Measurements from ENCODE around the gene NABP2.

DNA sequence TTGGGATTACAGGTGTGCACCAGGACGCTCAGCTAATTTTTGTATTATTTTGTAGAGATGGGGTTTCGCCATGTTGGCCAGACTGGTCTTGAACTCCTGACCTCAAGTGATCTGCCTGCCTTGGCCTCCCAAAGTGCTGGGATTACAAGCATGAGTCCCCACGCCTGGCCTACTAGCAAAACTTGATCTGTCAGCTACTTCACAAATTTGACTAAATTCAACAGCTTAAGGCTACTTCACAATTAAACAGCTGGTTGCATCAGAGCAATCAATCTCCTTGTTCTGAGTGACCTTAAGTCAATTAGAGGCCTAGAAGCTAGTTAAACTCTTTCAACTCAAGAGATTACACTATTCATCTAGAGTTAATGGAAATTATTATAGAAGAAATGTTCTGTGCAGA, 54.8 kb downstream of the NABP2 start:
- TF ChIP-seq, protein P1, sequence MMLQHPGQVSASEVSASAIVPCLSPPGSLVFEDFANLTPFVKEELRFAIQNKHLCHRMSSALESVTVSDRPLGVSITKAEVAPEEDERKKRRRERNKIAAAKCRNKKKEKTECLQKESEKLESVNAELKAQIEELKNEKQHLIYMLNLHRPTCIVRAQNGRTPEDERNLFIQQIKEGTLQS (CRISPR knock-in tag; conservative IDR thresholded peaks at IDR 0.05) = no peak
- TF ChIP-seq, protein P2, sequence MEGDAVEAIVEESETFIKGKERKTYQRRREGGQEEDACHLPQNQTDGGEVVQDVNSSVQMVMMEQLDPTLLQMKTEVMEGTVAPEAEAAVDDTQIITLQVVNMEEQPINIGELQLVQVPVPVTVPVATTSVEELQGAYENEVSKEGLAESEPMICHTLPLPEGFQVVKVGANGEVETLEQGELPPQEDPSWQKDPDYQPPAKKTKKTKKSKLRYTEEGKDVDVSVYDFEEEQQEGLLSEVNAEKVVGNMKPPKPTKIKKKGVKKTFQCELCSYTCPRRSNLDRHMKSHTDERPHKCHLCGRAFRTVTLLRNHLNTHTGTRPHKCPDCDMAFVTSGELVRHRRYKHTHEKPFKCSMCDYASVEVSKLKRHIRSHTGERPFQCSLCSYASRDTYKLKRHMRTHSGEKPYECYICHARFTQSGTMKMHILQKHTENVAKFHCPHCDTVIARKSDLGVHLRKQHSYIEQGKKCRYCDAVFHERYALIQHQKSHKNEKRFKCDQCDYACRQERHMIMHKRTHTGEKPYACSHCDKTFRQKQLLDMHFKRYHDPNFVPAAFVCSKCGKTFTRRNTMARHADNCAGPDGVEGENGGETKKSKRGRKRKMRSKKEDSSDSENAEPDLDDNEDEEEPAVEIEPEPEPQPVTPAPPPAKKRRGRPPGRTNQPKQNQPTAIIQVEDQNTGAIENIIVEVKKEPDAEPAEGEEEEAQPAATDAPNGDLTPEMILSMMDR (IDR thresholded peaks at IDR 0.05) = no peak
- TF ChIP-seq, protein P3, sequence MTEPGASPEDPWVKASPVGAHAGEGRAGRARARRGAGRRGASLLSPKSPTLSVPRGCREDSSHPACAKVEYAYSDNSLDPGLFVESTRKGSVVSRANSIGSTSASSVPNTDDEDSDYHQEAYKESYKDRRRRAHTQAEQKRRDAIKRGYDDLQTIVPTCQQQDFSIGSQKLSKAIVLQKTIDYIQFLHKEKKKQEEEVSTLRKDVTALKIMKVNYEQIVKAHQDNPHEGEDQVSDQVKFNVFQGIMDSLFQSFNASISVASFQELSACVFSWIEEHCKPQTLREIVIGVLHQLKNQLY (CRISPR knock-in tag; IDR thresholded peaks at IDR 0.05) = no peak
- TF ChIP-seq NFYB (CRISPR knock-in tag; conservative IDR thresholded peaks at IDR 0.05; ENCODE audit: low read depth) (no peak), TP53 (CRISPR knock-in tag; IDR thresholded peaks at IDR 0.05) (no peak)
- TF ChIP-seq, protein P4, sequence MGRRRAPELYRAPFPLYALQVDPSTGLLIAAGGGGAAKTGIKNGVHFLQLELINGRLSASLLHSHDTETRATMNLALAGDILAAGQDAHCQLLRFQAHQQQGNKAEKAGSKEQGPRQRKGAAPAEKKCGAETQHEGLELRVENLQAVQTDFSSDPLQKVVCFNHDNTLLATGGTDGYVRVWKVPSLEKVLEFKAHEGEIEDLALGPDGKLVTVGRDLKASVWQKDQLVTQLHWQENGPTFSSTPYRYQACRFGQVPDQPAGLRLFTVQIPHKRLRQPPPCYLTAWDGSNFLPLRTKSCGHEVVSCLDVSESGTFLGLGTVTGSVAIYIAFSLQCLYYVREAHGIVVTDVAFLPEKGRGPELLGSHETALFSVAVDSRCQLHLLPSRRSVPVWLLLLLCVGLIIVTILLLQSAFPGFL (CRISPR knock-in tag; IDR thresholded peaks at IDR 0.05; ENCODE audit: borderline replicate concordance) = no peak
- TF ChIP-seq, protein P5, sequence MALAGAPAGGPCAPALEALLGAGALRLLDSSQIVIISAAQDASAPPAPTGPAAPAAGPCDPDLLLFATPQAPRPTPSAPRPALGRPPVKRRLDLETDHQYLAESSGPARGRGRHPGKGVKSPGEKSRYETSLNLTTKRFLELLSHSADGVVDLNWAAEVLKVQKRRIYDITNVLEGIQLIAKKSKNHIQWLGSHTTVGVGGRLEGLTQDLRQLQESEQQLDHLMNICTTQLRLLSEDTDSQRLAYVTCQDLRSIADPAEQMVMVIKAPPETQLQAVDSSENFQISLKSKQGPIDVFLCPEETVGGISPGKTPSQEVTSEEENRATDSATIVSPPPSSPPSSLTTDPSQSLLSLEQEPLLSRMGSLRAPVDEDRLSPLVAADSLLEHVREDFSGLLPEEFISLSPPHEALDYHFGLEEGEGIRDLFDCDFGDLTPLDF (CRISPR knock-in tag; IDR thresholded peaks at IDR 0.05) = no peak
- TF ChIP-seq, protein P6, sequence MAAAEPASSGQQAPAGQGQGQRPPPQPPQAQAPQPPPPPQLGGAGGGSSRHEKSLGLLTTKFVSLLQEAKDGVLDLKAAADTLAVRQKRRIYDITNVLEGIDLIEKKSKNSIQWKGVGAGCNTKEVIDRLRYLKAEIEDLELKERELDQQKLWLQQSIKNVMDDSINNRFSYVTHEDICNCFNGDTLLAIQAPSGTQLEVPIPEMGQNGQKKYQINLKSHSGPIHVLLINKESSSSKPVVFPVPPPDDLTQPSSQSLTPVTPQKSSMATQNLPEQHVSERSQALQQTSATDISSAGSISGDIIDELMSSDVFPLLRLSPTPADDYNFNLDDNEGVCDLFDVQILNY (CRISPR knock-in tag; IDR thresholded peaks at IDR 0.05) = no peak
- TF ChIP-seq, protein P7, sequence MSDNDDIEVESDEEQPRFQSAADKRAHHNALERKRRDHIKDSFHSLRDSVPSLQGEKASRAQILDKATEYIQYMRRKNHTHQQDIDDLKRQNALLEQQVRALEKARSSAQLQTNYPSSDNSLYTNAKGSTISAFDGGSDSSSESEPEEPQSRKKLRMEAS (CRISPR knock-in tag; IDR thresholded peaks at IDR 0.05) = no peak
- TF ChIP-seq, protein P8, sequence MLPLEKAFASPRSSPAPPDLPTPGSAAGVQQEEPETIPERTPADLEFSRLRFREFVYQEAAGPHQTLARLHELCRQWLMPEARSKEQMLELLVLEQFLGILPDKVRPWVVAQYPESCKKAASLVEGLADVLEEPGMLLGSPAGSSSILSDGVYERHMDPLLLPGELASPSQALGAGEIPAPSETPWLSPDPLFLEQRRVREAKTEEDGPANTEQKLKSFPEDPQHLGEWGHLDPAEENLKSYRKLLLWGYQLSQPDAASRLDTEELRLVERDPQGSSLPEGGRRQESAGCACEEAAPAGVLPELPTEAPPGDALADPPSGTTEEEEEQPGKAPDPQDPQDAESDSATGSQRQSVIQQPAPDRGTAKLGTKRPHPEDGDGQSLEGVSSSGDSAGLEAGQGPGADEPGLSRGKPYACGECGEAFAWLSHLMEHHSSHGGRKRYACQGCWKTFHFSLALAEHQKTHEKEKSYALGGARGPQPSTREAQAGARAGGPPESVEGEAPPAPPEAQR (CRISPR knock-in tag; IDR thresholded peaks at IDR 0.05) = no peak
- TF ChIP-seq, protein P9, sequence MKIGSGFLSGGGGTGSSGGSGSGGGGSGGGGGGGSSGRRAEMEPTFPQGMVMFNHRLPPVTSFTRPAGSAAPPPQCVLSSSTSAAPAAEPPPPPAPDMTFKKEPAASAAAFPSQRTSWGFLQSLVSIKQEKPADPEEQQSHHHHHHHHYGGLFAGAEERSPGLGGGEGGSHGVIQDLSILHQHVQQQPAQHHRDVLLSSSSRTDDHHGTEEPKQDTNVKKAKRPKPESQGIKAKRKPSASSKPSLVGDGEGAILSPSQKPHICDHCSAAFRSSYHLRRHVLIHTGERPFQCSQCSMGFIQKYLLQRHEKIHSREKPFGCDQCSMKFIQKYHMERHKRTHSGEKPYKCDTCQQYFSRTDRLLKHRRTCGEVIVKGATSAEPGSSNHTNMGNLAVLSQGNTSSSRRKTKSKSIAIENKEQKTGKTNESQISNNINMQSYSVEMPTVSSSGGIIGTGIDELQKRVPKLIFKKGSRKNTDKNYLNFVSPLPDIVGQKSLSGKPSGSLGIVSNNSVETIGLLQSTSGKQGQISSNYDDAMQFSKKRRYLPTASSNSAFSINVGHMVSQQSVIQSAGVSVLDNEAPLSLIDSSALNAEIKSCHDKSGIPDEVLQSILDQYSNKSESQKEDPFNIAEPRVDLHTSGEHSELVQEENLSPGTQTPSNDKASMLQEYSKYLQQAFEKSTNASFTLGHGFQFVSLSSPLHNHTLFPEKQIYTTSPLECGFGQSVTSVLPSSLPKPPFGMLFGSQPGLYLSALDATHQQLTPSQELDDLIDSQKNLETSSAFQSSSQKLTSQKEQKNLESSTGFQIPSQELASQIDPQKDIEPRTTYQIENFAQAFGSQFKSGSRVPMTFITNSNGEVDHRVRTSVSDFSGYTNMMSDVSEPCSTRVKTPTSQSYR (CRISPR knock-in tag; IDR thresholded peaks at IDR 0.05) = no peak

Data from WTC11 (cell line).